Measurements from ENCODE around the gene RABEP2.

DNA sequence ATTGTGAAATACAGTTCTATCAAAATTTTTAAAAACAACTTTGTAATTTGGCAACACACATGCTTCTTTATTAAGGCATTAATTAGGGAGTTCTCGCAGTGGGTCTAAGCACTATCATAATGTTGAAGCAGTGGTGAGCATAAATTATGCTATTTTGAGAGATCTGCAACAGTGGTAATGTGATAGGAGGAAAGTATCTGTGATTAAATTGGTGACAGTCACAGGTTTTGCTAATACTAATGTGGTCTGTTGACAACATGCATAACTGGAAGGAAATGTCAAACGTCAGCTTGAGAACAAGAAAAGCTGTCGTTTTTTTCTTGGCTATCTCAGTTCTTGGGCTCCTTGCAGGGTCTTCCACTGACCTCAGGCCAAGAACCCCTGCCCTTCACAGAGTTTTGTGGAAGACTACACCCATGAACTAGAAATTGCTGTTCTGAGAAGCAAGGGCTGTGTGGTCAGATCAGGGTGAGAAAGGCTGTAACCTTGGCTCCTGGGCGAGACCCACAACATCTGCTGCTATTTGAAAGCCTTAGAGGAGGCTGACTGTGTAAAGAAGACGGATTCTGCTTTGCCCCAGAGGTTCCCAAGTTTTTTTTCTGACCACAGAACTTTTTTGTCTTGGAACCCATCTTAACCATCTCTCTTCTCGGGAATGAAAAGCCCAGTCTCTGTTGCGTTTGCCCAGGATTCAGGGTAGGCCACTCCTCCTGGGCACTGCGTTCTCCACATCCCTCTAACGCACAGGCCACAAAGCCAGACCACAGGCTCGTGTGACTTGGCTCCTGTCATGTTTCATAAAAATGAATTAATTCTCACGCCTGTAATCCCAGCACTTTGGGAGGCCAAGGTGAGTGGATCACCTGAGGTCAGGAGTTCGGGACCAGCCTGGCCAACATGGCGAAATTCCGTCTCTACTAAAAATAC lies 32.8 kb downstream of the RABEP2 start:
- TF ChIP-seq, protein P1, sequence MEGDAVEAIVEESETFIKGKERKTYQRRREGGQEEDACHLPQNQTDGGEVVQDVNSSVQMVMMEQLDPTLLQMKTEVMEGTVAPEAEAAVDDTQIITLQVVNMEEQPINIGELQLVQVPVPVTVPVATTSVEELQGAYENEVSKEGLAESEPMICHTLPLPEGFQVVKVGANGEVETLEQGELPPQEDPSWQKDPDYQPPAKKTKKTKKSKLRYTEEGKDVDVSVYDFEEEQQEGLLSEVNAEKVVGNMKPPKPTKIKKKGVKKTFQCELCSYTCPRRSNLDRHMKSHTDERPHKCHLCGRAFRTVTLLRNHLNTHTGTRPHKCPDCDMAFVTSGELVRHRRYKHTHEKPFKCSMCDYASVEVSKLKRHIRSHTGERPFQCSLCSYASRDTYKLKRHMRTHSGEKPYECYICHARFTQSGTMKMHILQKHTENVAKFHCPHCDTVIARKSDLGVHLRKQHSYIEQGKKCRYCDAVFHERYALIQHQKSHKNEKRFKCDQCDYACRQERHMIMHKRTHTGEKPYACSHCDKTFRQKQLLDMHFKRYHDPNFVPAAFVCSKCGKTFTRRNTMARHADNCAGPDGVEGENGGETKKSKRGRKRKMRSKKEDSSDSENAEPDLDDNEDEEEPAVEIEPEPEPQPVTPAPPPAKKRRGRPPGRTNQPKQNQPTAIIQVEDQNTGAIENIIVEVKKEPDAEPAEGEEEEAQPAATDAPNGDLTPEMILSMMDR (conservative IDR thresholded peaks at IDR 0.05; ENCODE audit: low read length), result no peak
- no peak for TF ChIP-seq EZH2phosphoT487 (IDR thresholded peaks at IDR 0.05; ENCODE audit: borderline replicate concordance)
